Stomach (tissue), 9 donors: ENCODE results near the gene SRSF1. TPM values are rescaled to one million over a fixed set of nuclear protein-coding genes. Genes with fewer than 3 reads are reported as not detected.
"Not testable (repeated sequence)": the region's sequence is repeated elsewhere in the genome, so short reads cannot be mapped to it uniquely, and the experiment has no call there.

Source experiments
- DNase-seq, 2 donors: peaks; one replicate each; pipeline versions ENCODE4 v3.0.0 to v3.0.0-alpha.2; 2013 to 2019
- H3K27ac ChIP-seq, 5 donors: fragments of 200-600 bp in 4 of 5; sonication (generic) in 4 of 5; one replicate each; pipeline ENCODE4 v1.5.1; 2013 to 2019; ENCODE audit warnings: mild to moderate bottlenecking in 1 of 5, moderate library complexity in 1 of 5
- H3K27me3 ChIP-seq, 3 donors: fragments of 200-600 bp; sonication (generic); one replicate each; pipeline ENCODE4 v1.5.1; 2017 to 2019; ENCODE audit warnings: mixed run types in 1 of 3
- H3K36me3 ChIP-seq, 4 donors: fragments of 200-600 bp; sonication (generic); 1 replicate in 3 of 4; 2 replicates in 1 of 4; pipeline ENCODE4 v1.5.1; 2016 to 2019
- H3K4me1 ChIP-seq, 4 donors: fragments of 200-600 bp; sonication (generic); one replicate each; pipeline ENCODE4 v1.5.1; 2016 to 2019
- H3K4me3 ChIP-seq, 4 donors: fragments of 200-600 bp; sonication (generic) in 3 of 4; one replicate each; pipeline ENCODE4 v1.5.1; 2016 to 2019; ENCODE audit warnings: mild to moderate bottlenecking in 1 of 4
- H3K9me3 ChIP-seq, 4 donors: fragments of 200-600 bp; sonication (generic); one replicate each; pipeline ENCODE4 v1.5.1; 2016 to 2019
- EP300 ChIP-seq: sonication (generic); formaldehyde crosslinking; IDR thresholded peaks from one replicate; pipeline ENCODE4 v1.6.1; 2017; ENCODE audit warnings: antibody characterized with exemption
- POLR2A ChIP-seq, 4 donors: fragments of 450-650 bp; IDR thresholded peaks; one replicate each; pipeline ENCODE4 v1.6.1; 2016; ENCODE audit warnings: antibody characterized with exemption in 4 of 4, control low read depth in 2 of 4, mild to moderate bottlenecking in 1 of 4, moderate library complexity in 1 of 4
- POLR2AphosphoS5 ChIP-seq, 3 donors: sonication (generic); formaldehyde crosslinking; IDR thresholded peaks; one replicate each; pipeline ENCODE4 v1.6.1; 2016; ENCODE audit warnings: antibody characterized with exemption in 3 of 3
- WGBS, 5 donors: extraction: QIAGEN DNeasy Blood & Tissue Kit in 3 of 5; methylation state at CpG; one replicate each; pipeline versions ENCODE4 v1.1.5 to v1.1.7; 2013 to 2018; 5-methylcytosine and 5-hydroxymethylcytosine counted together
- intact Hi-C: fragments of 100-400 bp; cut with DNase I; formaldehyde crosslinking; loops from one replicate; pipeline ENCODE4 v1.15.1; 2023; ENCODE audit warnings: low total_unique reads
- polyA plus RNA-seq, 3 donors: library from polyadenylated mRNA; stranded (reverse); fragments of 200-250 nt; gene quantifications; one replicate each; pipeline ENCODE4 v1.2.3, GENCODE V29; 2013
- total RNA-seq, 5 donors: library from RNA; depleted of rRNA; stranded (reverse); fragments of >200 nt; gene quantifications; one replicate each; pipeline versions ENCODE4 v1.1.0 to v1.2.3, GENCODE V29; 2014 to 2016
- TF ChIP-seq, protein P1 (sequence below), 7 experiments: fragments of 450-650 bp in 4 of 7; fragments of 200-600 bp in 3 of 7; sonication (generic) in 3 of 7; IDR thresholded peaks; one replicate each; pipeline ENCODE4 v1.5.1; 2016 to 2019; ENCODE audit warnings: antibody characterized with exemption in 7 of 7, control low read depth in 2 of 7, mild to moderate bottlenecking in 1 of 7
- donor health status: healthy with polysubstance abuse.
- donor health status: Bipolar disorder and iron deficiency.
- donor health status: healthy.

The SRSF1 gene
- total and polyA plus RNA-seq, 8 donors, result 81.7 to 351 (median 171) TPM

- no peaks in the 10 kb centered on the region for H3K27me3 ChIP-seq
- intact Hi-C loops, result no loop called here
- no peak for TF ChIP-seq POLR2A (IDR thresholded peaks at IDR 0.05)
- no peak for TF ChIP-seq EP300
- no peak for TF ChIP-seq POLR2AphosphoS5 (IDR thresholded peaks at IDR 0.05)
- TF ChIP-seq, protein P1, sequence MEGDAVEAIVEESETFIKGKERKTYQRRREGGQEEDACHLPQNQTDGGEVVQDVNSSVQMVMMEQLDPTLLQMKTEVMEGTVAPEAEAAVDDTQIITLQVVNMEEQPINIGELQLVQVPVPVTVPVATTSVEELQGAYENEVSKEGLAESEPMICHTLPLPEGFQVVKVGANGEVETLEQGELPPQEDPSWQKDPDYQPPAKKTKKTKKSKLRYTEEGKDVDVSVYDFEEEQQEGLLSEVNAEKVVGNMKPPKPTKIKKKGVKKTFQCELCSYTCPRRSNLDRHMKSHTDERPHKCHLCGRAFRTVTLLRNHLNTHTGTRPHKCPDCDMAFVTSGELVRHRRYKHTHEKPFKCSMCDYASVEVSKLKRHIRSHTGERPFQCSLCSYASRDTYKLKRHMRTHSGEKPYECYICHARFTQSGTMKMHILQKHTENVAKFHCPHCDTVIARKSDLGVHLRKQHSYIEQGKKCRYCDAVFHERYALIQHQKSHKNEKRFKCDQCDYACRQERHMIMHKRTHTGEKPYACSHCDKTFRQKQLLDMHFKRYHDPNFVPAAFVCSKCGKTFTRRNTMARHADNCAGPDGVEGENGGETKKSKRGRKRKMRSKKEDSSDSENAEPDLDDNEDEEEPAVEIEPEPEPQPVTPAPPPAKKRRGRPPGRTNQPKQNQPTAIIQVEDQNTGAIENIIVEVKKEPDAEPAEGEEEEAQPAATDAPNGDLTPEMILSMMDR (IDR thresholded peaks at IDR 0.05), result no peak
- H3K36me3 ChIP-seq, result no peaks in the 10 kb centered on the region
- no peak overlapping the region for H3K4me3 ChIP-seq
- no peaks in the 10 kb centered on the region for H3K9me3 ChIP-seq
- peaks cover 0 to 4% (median 0%) of the 10 kb centered on the region in 4 donors for H3K4me1 ChIP-seq
- H3K27ac ChIP-seq, result no peak overlapping the region
- DNase-seq, result no peak
- WGBS, 5 donors, result 85 to 98% (median 95%) methylated on average over 6 of the region's 6 CpGs
Measured at GRCh38 chr17:57963149-57963511, 43.9 kb downstream of the SRSF1 start.

DNA sequence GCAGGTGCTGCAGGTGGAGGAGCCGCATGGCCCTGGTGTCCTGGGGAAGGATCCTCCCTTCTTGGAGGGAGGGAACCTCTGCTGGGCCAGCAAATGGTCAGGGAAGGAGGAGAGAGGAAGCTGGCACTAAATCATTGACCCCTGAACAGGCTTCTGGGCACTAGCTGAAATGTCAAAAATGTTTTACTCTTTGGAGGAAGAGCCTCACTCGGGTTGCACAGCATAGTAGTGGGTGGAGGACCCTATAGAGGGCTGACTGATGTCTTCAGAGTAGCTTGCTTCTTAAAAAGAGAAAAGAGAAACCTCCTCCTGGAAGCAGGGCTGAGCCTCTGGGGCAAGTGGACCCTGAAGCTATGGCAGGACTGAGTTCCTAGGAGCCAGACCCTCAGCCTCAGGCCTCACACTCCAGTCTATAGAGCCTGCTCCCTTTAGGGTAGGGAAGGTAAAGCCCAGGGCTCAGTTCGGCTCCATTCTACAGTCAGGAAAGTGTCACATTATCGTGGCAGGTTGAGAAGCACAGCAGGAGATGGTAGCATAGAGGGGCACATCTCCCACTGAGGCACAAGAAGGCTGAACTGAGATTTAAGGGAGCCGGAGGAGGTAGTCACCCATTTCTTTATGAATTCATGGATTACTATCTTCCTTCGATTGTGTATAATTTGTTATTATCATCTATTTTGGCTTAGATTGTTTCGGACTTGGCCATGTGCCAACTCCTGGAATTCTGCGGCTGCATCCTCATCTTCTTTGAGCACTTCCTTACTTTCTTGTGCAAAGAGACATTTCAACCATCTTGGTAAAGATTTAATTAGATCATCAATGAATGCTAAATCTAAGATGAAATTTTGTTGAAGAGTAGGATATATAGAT lies 44.5 kb downstream of the SRSF1 start:
- Histone ChIP-seq H3K4me1 (peaks cover 0 to 4% (median 0%) of the 10 kb centered on the region in 4 donors), H3K27me3 (no peaks in the 10 kb centered on the region), H3K4me3 (no peak overlapping the region), H3K36me3 (no peaks in the 10 kb centered on the region), H3K9me3 (no peaks in the 10 kb centered on the region), H3K27ac (no peak overlapping the region)
- intact Hi-C loops, result no loop called here
- WGBS, 5 donors, result 76 to 83% (median 79%) methylated on average over 8 of the region's 8 CpGs
- no peak for DNase-seq
- TF ChIP-seq POLR2A (IDR thresholded peaks at IDR 0.05), result no peak
- TF ChIP-seq EP300, result no peak
- TF ChIP-seq, protein P1 (IDR thresholded peaks at IDR 0.05), result no peak
- no peak for TF ChIP-seq POLR2AphosphoS5 (IDR thresholded peaks at IDR 0.05)

DNA sequence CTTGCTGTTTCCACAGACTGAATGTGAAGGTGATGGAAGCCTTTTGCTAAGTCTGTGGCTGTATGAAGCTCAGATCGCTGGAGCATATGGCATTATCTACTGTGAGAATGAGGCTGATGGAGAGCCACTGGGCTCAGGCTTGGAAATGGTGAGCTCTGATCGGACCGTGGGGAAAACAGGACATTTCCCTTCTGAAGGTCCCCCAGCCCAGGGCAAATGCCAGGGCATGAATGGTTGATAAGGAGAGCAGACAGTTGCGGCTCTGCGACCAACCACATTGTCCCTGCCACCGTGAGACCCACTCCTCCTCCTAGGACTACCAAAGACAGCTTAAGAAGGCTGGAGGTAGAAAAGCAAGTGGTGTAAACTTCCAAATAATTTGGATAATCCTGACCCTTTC lies 47.1 kb downstream of the SRSF1 start:
- WGBS, 5 donors, result 88 to 94% (median 91%) methylated on average over 6 of the region's 6 CpGs
- TF ChIP-seq POLR2AphosphoS5 (IDR thresholded peaks at IDR 0.05), result no peak
- TF ChIP-seq, protein P1 (IDR thresholded peaks at IDR 0.05), result no peak
- no peak for TF ChIP-seq EP300
- no peak for TF ChIP-seq POLR2A (IDR thresholded peaks at IDR 0.05)
- peaks cover 16 to 20% (median 18%) of the 10 kb centered on the region in 4 donors for H3K4me1 ChIP-seq
- DNase-seq, result no peak
- H3K27me3 ChIP-seq, result no peaks in the 10 kb centered on the region
- H3K36me3 ChIP-seq, result no peaks in the 10 kb centered on the region
- H3K4me3 ChIP-seq, result no peak overlapping the region
- intact Hi-C loops, result loop anchor here (10.0 kb wide), 1 partner anchor 65 kb away; no protein-coding TSS in a partner anchor
- no peak overlapping the region for H3K27ac ChIP-seq
- H3K9me3 ChIP-seq, result no peaks in the 10 kb centered on the region

DNA sequence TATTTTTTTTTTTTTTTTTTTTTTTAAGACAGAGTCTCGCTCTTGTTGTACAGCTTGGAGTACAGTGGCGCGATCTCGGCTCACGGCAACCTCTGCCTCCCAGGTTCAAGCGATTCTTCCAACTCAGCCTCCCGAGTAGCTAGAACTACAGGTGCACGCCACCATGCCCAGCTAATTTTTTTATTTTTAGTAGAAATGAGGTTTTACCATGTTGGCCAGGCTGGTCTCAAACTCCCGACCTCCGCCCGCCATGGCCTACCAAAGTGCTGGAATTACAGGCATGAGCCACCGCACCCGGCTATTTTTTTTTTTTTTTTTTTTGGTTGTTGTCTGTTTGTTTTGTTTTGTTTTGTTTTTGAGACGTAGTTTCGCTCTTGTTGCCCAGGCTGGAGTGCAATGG lies 48.7 kb downstream of the SRSF1 start:
- not testable (repeated sequence) for H3K36me3 ChIP-seq, H3K9me3 ChIP-seq, DNase-seq, H3K4me3 ChIP-seq, H3K27me3 ChIP-seq, H3K27ac ChIP-seq
- WGBS, 5 donors, result 94 to 98% (median 96%) methylated on average over 13 to 15 of the region's 15 CpGs
- intact Hi-C loops, result loop anchor here (10.0 kb wide), 1 partner anchor 64 kb away; no protein-coding TSS in a partner anchor
- H3K4me1 ChIP-seq, result peaks cover 26 to 33% (median 28%) of the 10 kb centered on the region in 4 donors

DNA sequence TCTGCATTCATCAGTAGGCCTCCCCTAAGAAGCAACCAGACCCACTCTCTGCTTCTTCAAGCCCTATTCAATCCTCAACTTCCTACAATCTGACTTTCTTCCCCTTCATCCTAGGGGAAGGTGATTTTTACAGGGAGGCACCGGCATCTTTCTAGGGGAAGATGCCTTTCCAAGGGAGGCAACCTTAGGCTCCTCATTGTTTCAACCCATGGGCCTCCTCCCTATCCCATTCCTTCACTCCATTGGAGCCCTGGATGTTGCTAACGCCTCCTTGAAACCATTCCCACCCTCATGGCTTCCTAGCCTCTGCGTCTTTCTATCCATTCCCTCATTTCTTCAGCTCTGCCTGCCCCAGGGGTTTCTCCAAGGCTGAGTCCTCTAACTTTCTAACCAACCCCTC lies 49.2 kb downstream of the SRSF1 start:
- intact Hi-C loops, result loop anchor here (10.0 kb wide), 1 partner anchor 63 kb away; no protein-coding TSS in a partner anchor
- no peak overlapping the region for H3K4me3 ChIP-seq
- no peak for DNase-seq
- no peaks in the 10 kb centered on the region for H3K36me3 ChIP-seq
- H3K9me3 ChIP-seq, result no peaks in the 10 kb centered on the region
- no peaks in the 10 kb centered on the region for H3K27me3 ChIP-seq
- H3K27ac ChIP-seq, result no peak overlapping the region
- 84 to 98% (median 94%) methylated on average over 3 of the region's 3 CpGs for WGBS, 5 donors
- H3K4me1 ChIP-seq, result peaks cover 31 to 38% (median 33%) of the 10 kb centered on the region in 4 donors
- TF ChIP-seq POLR2A (IDR thresholded peaks at IDR 0.05), result no peak
- TF ChIP-seq POLR2AphosphoS5 (IDR thresholded peaks at IDR 0.05), result no peak
- no peak for TF ChIP-seq EP300
- TF ChIP-seq, protein P1 (IDR thresholded peaks at IDR 0.05), result no peak
